ENCODE data around the gene WWOX. TPM values are rescaled to one million over a fixed set of nuclear protein-coding genes. Genes with fewer than 3 reads are reported as not detected.

WWOX gene
- total and polyA plus RNA-seq, 2 of the 8 experiments (the other 6 are each of a cell fraction or from before 2014, with no cell fraction given), result 5.4 to 16.7 TPM

DNA sequence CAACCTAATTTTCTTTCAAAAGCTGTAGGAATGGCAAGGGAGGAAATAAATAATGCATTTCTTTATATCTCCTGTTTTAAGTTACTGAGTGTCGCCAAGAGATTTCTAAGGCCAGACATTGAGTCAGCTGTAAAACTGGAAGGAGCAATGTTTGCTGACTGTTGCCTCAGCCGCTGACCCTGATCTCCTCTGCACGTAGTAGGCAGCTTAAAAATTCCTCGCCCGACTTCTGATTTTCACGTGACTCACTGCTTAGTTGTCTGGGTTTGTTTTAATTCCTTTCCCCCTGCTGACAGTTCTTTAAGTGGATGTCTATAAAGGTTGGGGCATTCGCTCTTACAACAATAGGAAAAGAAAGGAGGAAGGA is 100.6 kb downstream of the WWOX start:
- H3K9ac ChIP-seq (replicated peaks in 1 of 4; ENCODE audit: extremely low read depth in 1 of 4, low read depth in 3 of 4, low read length in 3 of 4), result no peak overlapping the region
- H4K20me1 ChIP-seq (replicated peaks in 1 of 2; ENCODE audit: control insufficient read depth in 1 of 2, insufficient read depth in 2 of 2, low read length in 2 of 2), result no peaks in the 10 kb centered on the region
- H3K27ac ChIP-seq (ENCODE audit: low read depth, low read length), result no peak overlapping the region
- no peak overlapping the region for H2AFZ ChIP-seq (ENCODE audit: low read length)
- H2BK120ac ChIP-seq (replicated peaks; ENCODE audit: low read depth, low read length), result no peak overlapping the region
- no peaks in the 10 kb centered on the region for H3K79me1 ChIP-seq (ENCODE audit: low read depth, low read length)
- H2BK5ac ChIP-seq (ENCODE audit: low read depth, low read length), result no peak overlapping the region
- no peak overlapping the region for H3K4me2 ChIP-seq (ENCODE audit: insufficient read depth in 1 of 2, low read depth in 2 of 2, low read length in 2 of 2)
- no peak overlapping the region for H3K18ac ChIP-seq (ENCODE audit: extremely low read depth, low read length)
- no peak for TF ChIP-seq GABPA (IDR thresholded peaks at IDR 0.05; ENCODE audit: borderline replicate concordance, insufficient read depth, low read length)
- no peak for TF ChIP-seq KDM5A (IDR thresholded peaks at IDR 0.05; ENCODE audit: low read length)
- no peak for TF ChIP-seq GTF2F1 (IDR thresholded peaks at IDR 0.05; ENCODE audit: borderline replicate concordance, low read depth, low read length)
- TF ChIP-seq JUN (IDR thresholded peaks at IDR 0.05; ENCODE audit: low read depth, low read length), result no peak
- WGBS, 2 experiments (ENCODE audit: extremely low coverage in 1 of 2, insufficient coverage in 1 of 2, insufficient read length in 1 of 2, insufficient replicate concordance in 2 of 2, low coverage in 1 of 2, low lambda C conversion rate in 2 of 2, missing lambda C conversion rate in 1 of 2), result 75% methylated on average over 7 of the region's 7 CpGs; no CpG with 5 or more reads in 1 of the 2 experiments
- no peak overlapping the region for H4K91ac ChIP-seq (replicated peaks; ENCODE audit: insufficient read length, low read length)
- H2BK15ac ChIP-seq (ENCODE audit: low read length), result no peak overlapping the region
- H3K23ac ChIP-seq (ENCODE audit: insufficient read length), result no peak overlapping the region
- peak in 1 of 2 experiments; percentile 20 for DNase-seq (ENCODE audit: low read depth in 1 of 2, low spot score in 2 of 2)
- H3K4ac ChIP-seq (replicated peaks; ENCODE audit: insufficient read length, low read depth, low read length), result no peak overlapping the region
- no peak overlapping the region for H3K4me3 ChIP-seq (ENCODE audit: extremely low read depth in 1 of 4, insufficient read depth in 2 of 4, low read depth in 3 of 4, low read length in 4 of 4)
- H2BK12ac ChIP-seq (ENCODE audit: low read depth, low read length), result no peak overlapping the region
- no peaks in the 10 kb centered on the region for H3K9me3 ChIP-seq (ENCODE audit: insufficient read depth in 2 of 2, low read depth in 1 of 2, low read length in 1 of 2)
- peaks cover 0 to 3% (median 0%) of the 10 kb centered on the region in 4 experiments; a peak in 1 of 7 replicates for H3K4me1 ChIP-seq (replicated peaks in 1 of 4; ENCODE audit: control insufficient read depth in 3 of 4, insufficient read depth in 4 of 4, low read length in 3 of 4)
- no peaks in the 10 kb centered on the region for H3K36me3 ChIP-seq (ENCODE audit: control insufficient read depth in 2 of 4, insufficient read depth in 4 of 4, low read length in 3 of 4)
- no peaks in the 10 kb centered on the region for H3K79me2 ChIP-seq (ENCODE audit: control insufficient read depth in 1 of 2, insufficient read depth in 2 of 2, low read length in 2 of 2)
- H2BK20ac ChIP-seq (ENCODE audit: low read length), result no peak overlapping the region
- no peaks in the 10 kb centered on the region for H3K23me2 ChIP-seq (ENCODE audit: low read depth, low read length)
- H4K8ac ChIP-seq (ENCODE audit: extremely low read depth, insufficient read depth, low read length), result no peak overlapping the region
- H2AK5ac ChIP-seq (ENCODE audit: low read depth, low read length), result no peak overlapping the region
- ChIA-PET POLR2A (ENCODE audit: partially characterized antibody) (interaction anchor here (0.9 kb wide), 1 partner anchor 8 kb away, joined by 3 read pairs; no protein-coding TSS in a partner anchor), CTCF (ENCODE audit: partially characterized antibody) (interaction anchor here (1.4 kb wide), 1 partner anchor 11 kb away, joined by 5 read pairs; no protein-coding TSS in a partner anchor)
- no peak overlapping the region for H3K14ac ChIP-seq (ENCODE audit: insufficient read length)
- no peaks in the 10 kb centered on the region for H3K27me3 ChIP-seq (replicated peaks in 1 of 4; ENCODE audit: control insufficient read depth in 3 of 4, extremely low read depth in 1 of 4, insufficient read depth in 3 of 4, low read length in 3 of 4)
- H4K5ac ChIP-seq (ENCODE audit: insufficient read length, low read depth, low read length), result no peak overlapping the region
- no peak overlapping the region for H3K56ac ChIP-seq (replicated peaks; ENCODE audit: insufficient read length, low read depth, low read length)
- FAIRE-seq, result no peak

Measured in H1 (cell line).